Upper lobe of right lung (tissue), 1 donor: ENCODE results near the gene PLA2G10. TPM values are rescaled to one million over a fixed set of nuclear protein-coding genes. Genes with fewer than 3 reads are reported as not detected.

Source experiments
- ATAC-seq: fragments of 200-7000 bp; cut with Tn5 transposase; one replicate; pipeline ENCODE4 v1.9.1; 2020; ENCODE audit warnings: mild to moderate bottlenecking, moderate library complexity
- DNase-seq: peaks from one replicate; pipeline ENCODE4 v3.0.0-alpha.2; 2020
- H3K27ac ChIP-seq: fragments of 200-600 bp; one replicate; pipeline ENCODE4 v1.8.0; 2022
- H3K27me3 ChIP-seq: fragments of 200-600 bp; one replicate; pipeline ENCODE4 v1.8.0; 2022; ENCODE audit warnings: mild to moderate bottlenecking
- H3K36me3 ChIP-seq: fragments of 200-600 bp; one replicate; pipeline ENCODE4 v1.8.0; 2022
- H3K4me1 ChIP-seq: fragments of 200-600 bp; one replicate; pipeline ENCODE4 v1.8.0; 2022
- H3K4me3 ChIP-seq: fragments of 200-600 bp; one replicate; pipeline ENCODE4 v1.8.0; 2022; ENCODE audit warnings: mild to moderate bottlenecking
- H3K9me3 ChIP-seq: fragments of 200-600 bp; one replicate; pipeline ENCODE4 v1.8.0; 2022
- CTCF ChIP-seq: fragments of 200-600 bp; IDR thresholded peaks from one replicate; pipeline ENCODE4 v1.8.0; 2022; ENCODE audit warnings: antibody characterized with exemption
- intact Hi-C: fragments of 100-400 bp; cut with DNase I; formaldehyde crosslinking; loops from one replicate; pipeline ENCODE4 v1.11.0; 2022
- total RNA-seq: library from RNA; stranded (reverse); fragmentation: NEBNext Ultra II Directional; extraction: Animal tissue kit (Norgen Biotek cat#: 25700); gene quantifications from one replicate; pipeline ENCODE4 v1.2.1, GENCODE V29; 2021
- donor health status: DM: no; HTN: yes; CAD: no; lungs with severe emphysema.

The PLA2G10 gene
- total RNA-seq, 1 donor from 2014 or later: 6.6 TPM

- H3K4me1 ChIP-seq: peaks cover 27% of the 10 kb centered on the region
- H3K36me3 ChIP-seq: peaks cover 33% of the 10 kb centered on the region
- DNase-seq (no peak), ATAC-seq (no peak)
- no peaks in the 10 kb centered on the region for H3K27me3 ChIP-seq
- H3K4me3 ChIP-seq: peak overlapping the region; percentile 75
- TF ChIP-seq CTCF: no peak
- no peaks in the 10 kb centered on the region for H3K9me3 ChIP-seq
- peak overlapping the region; percentile 96 for H3K27ac ChIP-seq
- intact Hi-C loops: no loop called here
These were observed 64.5 kb downstream of the PLA2G10 start for GRCh38 chr16:14629612-14629918.

- peak overlapping the region; percentile 75 for H3K4me3 ChIP-seq
- peaks cover 38% of the 10 kb centered on the region for H3K36me3 ChIP-seq
- intact Hi-C loops: no loop called here
- peaks cover 22% of the 10 kb centered on the region for H3K4me1 ChIP-seq
- DNase-seq: no peak
- no peak for ATAC-seq
- TF ChIP-seq CTCF: no peak
- H3K9me3 ChIP-seq: no peaks in the 10 kb centered on the region
- H3K27ac ChIP-seq: peak overlapping the region; percentile 96
- H3K27me3 ChIP-seq: no peaks in the 10 kb centered on the region
These were observed 65.1 kb downstream of the PLA2G10 start for GRCh38 chr16:14628806-14629611.

GRCh38 chr16:14627078-14627477 lies 67.0 kb downstream of the PLA2G10 start:
- DNase-seq: no peak
- peaks cover 58% of the 10 kb centered on the region for H3K36me3 ChIP-seq

More at GRCh38 chr16:14627078-14627477, 67.0 kb downstream of the PLA2G10 start:
- no peak for ATAC-seq
- H3K4me3 ChIP-seq: no peak overlapping the region
- peaks cover 20% of the 10 kb centered on the region for H3K4me1 ChIP-seq
- no peaks in the 10 kb centered on the region for H3K9me3 ChIP-seq
- no peak overlapping the region for H3K27ac ChIP-seq
- no peaks in the 10 kb centered on the region for H3K27me3 ChIP-seq
- intact Hi-C loops: no loop called here
- no peak for TF ChIP-seq CTCF

Other genes with a start within 250 kb of the PLA2G10 start
- gene PARN, start 64.0 kb downstream of the PLA2G10 start, total RNA-seq: 31.2 TPM
- 79.4 TPM for gene BFAR, start 61.4 kb downstream of the PLA2G10 start, total RNA-seq
- 3.2 TPM for gene NPIPA3, start 9.1 kb upstream of the PLA2G10 start, total RNA-seq
- 5.9 TPM for gene NPIPA2, start 48.2 kb upstream of the PLA2G10 start, total RNA-seq
- gene NOMO1, start 139.4 kb upstream of the PLA2G10 start, total RNA-seq: 70.7 TPM
- gene NPIPA1, start 243.1 kb upstream of the PLA2G10 start, total RNA-seq: 91.6 TPM